Measurements from ENCODE around the gene CENPL.
A peak's percentile ranks its signal among the peaks of the same experiment; 100 is the strongest.

The CENPL gene

GRCh38 chr1:173852105-173852504, 27.4 kb upstream of the CENPL start:
- no peak for DNase-seq
- Histone ChIP-seq H2AK5ac (ENCODE audit: low read length) (no peak overlapping the region), H3K27ac (ENCODE audit: low read depth, low read length) (no peak overlapping the region), H3K4me3 (ENCODE audit: low read length) (no peak overlapping the region), H3K9ac (ENCODE audit: low read length) (no peak overlapping the region), H4K5ac (ENCODE audit: low read length) (no peak overlapping the region), H2BK120ac (ENCODE audit: low read depth, low read length) (no peak overlapping the region), H3K27me3 (ENCODE audit: insufficient read depth, low read length, poor library complexity) (no peaks in the 10 kb centered on the region), H3K23ac (ENCODE audit: low read length) (no peak overlapping the region), H3K79me2 (ENCODE audit: control insufficient read depth, insufficient read depth, low read length) (no peaks in the 10 kb centered on the region), H2BK5ac (ENCODE audit: low read length) (no peak overlapping the region), H2BK15ac (replicated peaks; ENCODE audit: low read depth) (no peak overlapping the region), H3K79me1 (ENCODE audit: low read length) (no peaks in the 10 kb centered on the region), H3K18ac (ENCODE audit: low read length) (no peak overlapping the region), H3K4me1 (ENCODE audit: control insufficient read depth, low read depth, low read length) (peaks cover 6% of the 10 kb centered on the region), H3K4me2 (ENCODE audit: low read length) (no peak overlapping the region), H4K8ac (ENCODE audit: low read depth, low read length) (no peak overlapping the region), H3K4ac (ENCODE audit: low read depth, low read length) (no peak overlapping the region), H3K56ac (ENCODE audit: low read length) (no peak overlapping the region), H3K36me3 (ENCODE audit: control insufficient read depth, insufficient read depth, low read length) (peaks cover 3% of the 10 kb centered on the region)
- no CpG with 5 or more reads among the region's 4 CpGs for WGBS (ENCODE audit: extremely low coverage, insufficient coverage, low lambda C conversion rate)

GRCh38 chr1:173832748-173833147, 8.1 kb upstream of the CENPL start:
- Histone ChIP-seq H4K5ac (ENCODE audit: low read length) (no peak overlapping the region), H2AK5ac (ENCODE audit: low read length) (no peak overlapping the region), H2BK120ac (ENCODE audit: low read depth, low read length) (no peak overlapping the region), H3K4me1 (ENCODE audit: control insufficient read depth, low read depth, low read length) (no peaks in the 10 kb centered on the region), H3K56ac (ENCODE audit: low read length) (no peak overlapping the region), H3K9ac (ENCODE audit: low read length) (no peak overlapping the region), H3K18ac (ENCODE audit: low read length) (no peak overlapping the region), H3K79me2 (ENCODE audit: control insufficient read depth, insufficient read depth, low read length) (no peaks in the 10 kb centered on the region), H3K23ac (ENCODE audit: low read length) (no peak overlapping the region), H3K4me3 (ENCODE audit: low read length) (no peak overlapping the region), H3K4me2 (ENCODE audit: low read length) (no peak overlapping the region), H2BK5ac (ENCODE audit: low read length) (no peak overlapping the region), H4K8ac (ENCODE audit: low read depth, low read length) (no peak overlapping the region), H3K36me3 (ENCODE audit: control insufficient read depth, insufficient read depth, low read length) (no peaks in the 10 kb centered on the region), H3K27ac (ENCODE audit: low read depth, low read length) (no peak overlapping the region), H2BK15ac (replicated peaks; ENCODE audit: low read depth) (no peak overlapping the region), H3K79me1 (ENCODE audit: low read length) (no peaks in the 10 kb centered on the region), H3K4ac (ENCODE audit: low read depth, low read length) (no peak overlapping the region), H3K27me3 (ENCODE audit: insufficient read depth, low read length, poor library complexity) (no peaks in the 10 kb centered on the region)
- WGBS (ENCODE audit: extremely low coverage, insufficient coverage, low lambda C conversion rate) = no CpG with 5 or more reads among the region's 1 CpG
- DNase-seq = no peak

- Histone ChIP-seq H3K27me3 (ENCODE audit: insufficient read depth, low read length, poor library complexity) (no peaks in the 10 kb centered on the region), H3K4me3 (ENCODE audit: low read length) (no peak overlapping the region)
- no CpG with 5 or more reads among the region's 2 CpGs for WGBS (ENCODE audit: extremely low coverage, insufficient coverage, low lambda C conversion rate)
Observed at GRCh38 chr1:173827611-173828010, 2.9 kb upstream of the CENPL start.

GRCh38 chr1:173823781-173824314, 835 bp downstream of the CENPL start:
- Histone ChIP-seq H2BK120ac (ENCODE audit: low read depth, low read length) (no peak overlapping the region), H3K18ac (ENCODE audit: low read length) (peak overlapping the region; percentile 65), H2AK5ac (ENCODE audit: low read length) (peak overlapping the region; percentile 96), H2BK15ac (replicated peaks; ENCODE audit: low read depth) (no peak overlapping the region), H3K27me3 (ENCODE audit: insufficient read depth, low read length, poor library complexity) (no peaks in the 10 kb centered on the region), H3K36me3 (ENCODE audit: control insufficient read depth, insufficient read depth, low read length) (no peaks in the 10 kb centered on the region), H3K79me2 (ENCODE audit: control insufficient read depth, insufficient read depth, low read length) (peaks cover 36% of the 10 kb centered on the region), H2BK5ac (ENCODE audit: low read length) (peak overlapping the region; percentile 47), H3K9ac (ENCODE audit: low read length) (peak overlapping the region; percentile 88), H3K23ac (ENCODE audit: low read length) (no peak overlapping the region), H3K79me1 (ENCODE audit: low read length) (peaks cover 6% of the 10 kb centered on the region), H3K27ac (ENCODE audit: low read depth, low read length) (peak overlapping the region; percentile 79), H3K4me2 (ENCODE audit: low read length) (peak overlapping the region; percentile 90), H4K5ac (ENCODE audit: low read length) (peak overlapping the region; percentile 12), H4K8ac (ENCODE audit: low read depth, low read length) (peak overlapping the region; percentile 15), H3K4ac (ENCODE audit: low read depth, low read length) (peak overlapping the region; percentile 77), H3K56ac (ENCODE audit: low read length) (peak overlapping the region; percentile 96), H3K4me1 (ENCODE audit: control insufficient read depth, low read depth, low read length) (peaks cover 2% of the 10 kb centered on the region), H3K4me3 (ENCODE audit: low read length) (peak overlapping the region; percentile 100)
- no peak for DNase-seq
- WGBS (ENCODE audit: extremely low coverage, insufficient coverage, low lambda C conversion rate) = no CpG with 5 or more reads among the region's 25 CpGs

More at GRCh38 chr1:173827611-173828010, 2.9 kb upstream of the CENPL start:
- Histone ChIP-seq H3K23ac (ENCODE audit: low read length) (no peak overlapping the region), H3K4ac (ENCODE audit: low read depth, low read length) (no peak overlapping the region), H3K36me3 (ENCODE audit: control insufficient read depth, insufficient read depth, low read length) (no peaks in the 10 kb centered on the region), H4K8ac (ENCODE audit: low read depth, low read length) (no peak overlapping the region), H3K9ac (ENCODE audit: low read length) (no peak overlapping the region), H3K56ac (ENCODE audit: low read length) (no peak overlapping the region), H3K27ac (ENCODE audit: low read depth, low read length) (no peak overlapping the region), H4K5ac (ENCODE audit: low read length) (no peak overlapping the region), H3K4me2 (ENCODE audit: low read length) (no peak overlapping the region), H2AK5ac (ENCODE audit: low read length) (no peak overlapping the region), H3K79me2 (ENCODE audit: control insufficient read depth, insufficient read depth, low read length) (peaks cover 15% of the 10 kb centered on the region), H2BK15ac (replicated peaks; ENCODE audit: low read depth) (no peak overlapping the region), H2BK120ac (ENCODE audit: low read depth, low read length) (no peak overlapping the region), H3K4me1 (ENCODE audit: control insufficient read depth, low read depth, low read length) (peaks cover 2% of the 10 kb centered on the region), H3K79me1 (ENCODE audit: low read length) (peaks cover 4% of the 10 kb centered on the region), H2BK5ac (ENCODE audit: low read length) (no peak overlapping the region), H3K18ac (ENCODE audit: low read length) (no peak overlapping the region)
- DNase-seq = no peak

GRCh38 chr1:173821680-173822079, 3.0 kb downstream of the CENPL start:
- Histone ChIP-seq H3K23ac (ENCODE audit: low read length) (no peak overlapping the region), H3K36me3 (ENCODE audit: control insufficient read depth, insufficient read depth, low read length) (no peaks in the 10 kb centered on the region), H2AK5ac (ENCODE audit: low read length) (no peak overlapping the region), H2BK15ac (replicated peaks; ENCODE audit: low read depth) (no peak overlapping the region), H3K4me2 (ENCODE audit: low read length) (no peak overlapping the region), H3K56ac (ENCODE audit: low read length) (no peak overlapping the region), H3K9ac (ENCODE audit: low read length) (no peak overlapping the region), H2BK120ac (ENCODE audit: low read depth, low read length) (no peak overlapping the region), H4K5ac (ENCODE audit: low read length) (no peak overlapping the region), H3K79me2 (ENCODE audit: control insufficient read depth, insufficient read depth, low read length) (peaks cover 39% of the 10 kb centered on the region), H4K8ac (ENCODE audit: low read depth, low read length) (no peak overlapping the region), H2BK5ac (ENCODE audit: low read length) (no peak overlapping the region), H3K79me1 (ENCODE audit: low read length) (peaks cover 6% of the 10 kb centered on the region), H3K4me3 (ENCODE audit: low read length) (no peak overlapping the region), H3K27ac (ENCODE audit: low read depth, low read length) (no peak overlapping the region), H3K4ac (ENCODE audit: low read depth, low read length) (no peak overlapping the region), H3K18ac (ENCODE audit: low read length) (no peak overlapping the region), H3K27me3 (ENCODE audit: insufficient read depth, low read length, poor library complexity) (no peaks in the 10 kb centered on the region), H3K4me1 (ENCODE audit: control insufficient read depth, low read depth, low read length) (peaks cover 2% of the 10 kb centered on the region)
- no peak for DNase-seq
- WGBS (ENCODE audit: extremely low coverage, insufficient coverage, low lambda C conversion rate) = no CpG with 5 or more reads among the region's 4 CpGs

GRCh38 chr1:173818459-173818858, 6.2 kb downstream of the CENPL start:
- Histone ChIP-seq H3K4me1 (ENCODE audit: control insufficient read depth, low read depth, low read length) (peaks cover 2% of the 10 kb centered on the region), H3K18ac (ENCODE audit: low read length) (no peak overlapping the region), H3K4me3 (ENCODE audit: low read length) (no peak overlapping the region), H3K23ac (ENCODE audit: low read length) (no peak overlapping the region), H2BK120ac (ENCODE audit: low read depth, low read length) (no peak overlapping the region), H3K9ac (ENCODE audit: low read length) (no peak overlapping the region), H4K5ac (ENCODE audit: low read length) (no peak overlapping the region), H3K79me2 (ENCODE audit: control insufficient read depth, insufficient read depth, low read length) (peaks cover 34% of the 10 kb centered on the region), H3K56ac (ENCODE audit: low read length) (no peak overlapping the region), H4K8ac (ENCODE audit: low read depth, low read length) (no peak overlapping the region), H2BK5ac (ENCODE audit: low read length) (no peak overlapping the region), H2BK15ac (replicated peaks; ENCODE audit: low read depth) (no peak overlapping the region), H3K27me3 (ENCODE audit: insufficient read depth, low read length, poor library complexity) (no peaks in the 10 kb centered on the region), H3K4me2 (ENCODE audit: low read length) (no peak overlapping the region), H3K4ac (ENCODE audit: low read depth, low read length) (no peak overlapping the region), H3K36me3 (ENCODE audit: control insufficient read depth, insufficient read depth, low read length) (no peaks in the 10 kb centered on the region), H3K27ac (ENCODE audit: low read depth, low read length) (no peak overlapping the region), H2AK5ac (ENCODE audit: low read length) (no peak overlapping the region), H3K79me1 (ENCODE audit: low read length) (peaks cover 3% of the 10 kb centered on the region)
- DNase-seq = no peak
- WGBS (ENCODE audit: extremely low coverage, insufficient coverage, low lambda C conversion rate) = no CpG with 5 or more reads among the region's 1 CpG

All from mesendoderm (in vitro differentiated cells).